ENCODE results near the gene PGAM2. TPM values are rescaled to one million over a fixed set of nuclear protein-coding genes. Genes with fewer than 3 reads are reported as not detected.

Gene PGAM2
- total and polyA plus RNA-seq, 2 of the 13 experiments (the other 11 are each of a cell fraction or from before 2014, with no cell fraction given): 0.22 TPM; not detected in 1

DNA sequence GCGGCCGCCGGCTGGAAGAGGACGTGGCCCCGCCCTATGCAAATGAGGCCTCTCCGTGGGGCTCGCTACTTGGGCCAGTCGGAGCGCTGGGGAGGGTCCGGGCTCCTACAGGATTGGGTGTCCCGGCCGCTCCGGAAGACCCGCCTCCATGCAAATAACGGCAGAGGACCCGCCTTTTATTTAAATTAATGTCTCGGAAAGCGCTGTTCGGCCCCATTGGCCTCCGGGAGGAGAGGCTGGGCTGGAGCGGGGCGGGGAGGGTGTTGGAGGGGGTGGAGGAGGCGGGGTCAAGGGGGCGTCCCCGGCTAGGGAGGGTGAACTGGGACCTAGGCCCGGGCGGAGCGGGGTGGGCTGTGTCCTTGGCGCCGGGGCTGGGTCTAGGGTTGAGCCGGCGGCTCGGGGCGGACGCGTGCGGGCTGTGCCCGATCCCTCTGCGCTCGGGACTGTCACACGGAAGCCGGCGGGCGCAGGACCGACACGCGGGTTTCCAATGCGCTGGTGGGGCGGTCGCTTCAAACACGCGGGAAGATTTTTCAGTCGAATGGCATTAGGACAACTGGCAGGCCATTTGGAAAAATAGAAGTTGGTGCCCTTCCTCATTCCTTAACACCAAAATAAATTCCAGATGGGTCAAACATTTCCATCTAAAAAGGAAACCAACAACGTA lies 17.3 kb upstream of the PGAM2 start (continued):
- TF ChIP-seq, protein P1, sequence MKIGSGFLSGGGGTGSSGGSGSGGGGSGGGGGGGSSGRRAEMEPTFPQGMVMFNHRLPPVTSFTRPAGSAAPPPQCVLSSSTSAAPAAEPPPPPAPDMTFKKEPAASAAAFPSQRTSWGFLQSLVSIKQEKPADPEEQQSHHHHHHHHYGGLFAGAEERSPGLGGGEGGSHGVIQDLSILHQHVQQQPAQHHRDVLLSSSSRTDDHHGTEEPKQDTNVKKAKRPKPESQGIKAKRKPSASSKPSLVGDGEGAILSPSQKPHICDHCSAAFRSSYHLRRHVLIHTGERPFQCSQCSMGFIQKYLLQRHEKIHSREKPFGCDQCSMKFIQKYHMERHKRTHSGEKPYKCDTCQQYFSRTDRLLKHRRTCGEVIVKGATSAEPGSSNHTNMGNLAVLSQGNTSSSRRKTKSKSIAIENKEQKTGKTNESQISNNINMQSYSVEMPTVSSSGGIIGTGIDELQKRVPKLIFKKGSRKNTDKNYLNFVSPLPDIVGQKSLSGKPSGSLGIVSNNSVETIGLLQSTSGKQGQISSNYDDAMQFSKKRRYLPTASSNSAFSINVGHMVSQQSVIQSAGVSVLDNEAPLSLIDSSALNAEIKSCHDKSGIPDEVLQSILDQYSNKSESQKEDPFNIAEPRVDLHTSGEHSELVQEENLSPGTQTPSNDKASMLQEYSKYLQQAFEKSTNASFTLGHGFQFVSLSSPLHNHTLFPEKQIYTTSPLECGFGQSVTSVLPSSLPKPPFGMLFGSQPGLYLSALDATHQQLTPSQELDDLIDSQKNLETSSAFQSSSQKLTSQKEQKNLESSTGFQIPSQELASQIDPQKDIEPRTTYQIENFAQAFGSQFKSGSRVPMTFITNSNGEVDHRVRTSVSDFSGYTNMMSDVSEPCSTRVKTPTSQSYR (CRISPR knock-in tag; IDR thresholded peaks at IDR 0.05; ENCODE audit: borderline replicate concordance): no peak
- peak; percentile 49 for TF ChIP-seq MED1 (CRISPR knock-in tag; IDR thresholded peaks at IDR 0.05)
- TF ChIP-seq ZNF761 (CRISPR knock-in tag; conservative IDR thresholded peaks at IDR 0.05): no peak
- no peak for TF ChIP-seq MTA3 (CRISPR knock-in tag; IDR thresholded peaks at IDR 0.05)
- TF ChIP-seq ZNF12 (CRISPR knock-in tag; IDR thresholded peaks at IDR 0.05): no peak
- peak; percentile 55 for TF ChIP-seq POLR2G (IDR thresholded peaks at IDR 0.05; ENCODE audit: low read depth, low read length)
- TF ChIP-seq, protein P2, sequence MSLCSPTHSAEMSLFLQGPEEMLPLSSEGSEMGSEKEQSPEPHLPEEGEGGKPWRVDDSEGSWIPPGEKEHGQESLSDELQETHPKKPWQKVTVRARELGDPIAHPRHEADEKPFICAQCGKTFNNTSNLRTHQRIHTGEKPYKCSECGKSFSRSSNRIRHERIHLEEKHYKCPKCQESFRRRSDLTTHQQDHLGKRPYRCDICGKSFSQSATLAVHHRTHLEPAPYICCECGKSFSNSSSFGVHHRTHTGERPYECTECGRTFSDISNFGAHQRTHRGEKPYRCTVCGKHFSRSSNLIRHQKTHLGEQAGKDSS (CRISPR knock-in tag; IDR thresholded peaks at IDR 0.05; ENCODE audit: borderline replicate concordance, low read depth): no peak
- no peak for TF ChIP-seq ZNF772 (CRISPR knock-in tag; IDR thresholded peaks at IDR 0.05)
- TF ChIP-seq ZBTB7B (CRISPR knock-in tag; IDR thresholded peaks at IDR 0.05): 0 out of 2 replicates have a peak, but pooled peaks have one; percentile 45
- no peak for TF ChIP-seq ZNF569 (CRISPR knock-in tag; IDR thresholded peaks at IDR 0.05; ENCODE audit: borderline replicate concordance)
- 0 out of 2 replicates have a peak, but pooled peaks have one; percentile 34 for TF ChIP-seq PPARG (CRISPR knock-in tag; conservative IDR thresholded peaks at IDR 0.05)
- TF ChIP-seq, protein P3, sequence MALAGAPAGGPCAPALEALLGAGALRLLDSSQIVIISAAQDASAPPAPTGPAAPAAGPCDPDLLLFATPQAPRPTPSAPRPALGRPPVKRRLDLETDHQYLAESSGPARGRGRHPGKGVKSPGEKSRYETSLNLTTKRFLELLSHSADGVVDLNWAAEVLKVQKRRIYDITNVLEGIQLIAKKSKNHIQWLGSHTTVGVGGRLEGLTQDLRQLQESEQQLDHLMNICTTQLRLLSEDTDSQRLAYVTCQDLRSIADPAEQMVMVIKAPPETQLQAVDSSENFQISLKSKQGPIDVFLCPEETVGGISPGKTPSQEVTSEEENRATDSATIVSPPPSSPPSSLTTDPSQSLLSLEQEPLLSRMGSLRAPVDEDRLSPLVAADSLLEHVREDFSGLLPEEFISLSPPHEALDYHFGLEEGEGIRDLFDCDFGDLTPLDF (CRISPR knock-in tag; IDR thresholded peaks at IDR 0.05): no peak; the same call in 1 of the 2 replicates
- TF ChIP-seq HIVEP1 (CRISPR knock-in tag; IDR thresholded peaks at IDR 0.05): no peak
- TF ChIP-seq AHR (CRISPR knock-in tag; IDR thresholded peaks at IDR 0.05): peak; percentile 64; the same call in 1 of the 2 replicates
- TF ChIP-seq KLF16 (CRISPR knock-in tag; IDR thresholded peaks at IDR 0.05): peak in 1 of 2 experiments; percentile 42; a peak in 2 of 4 replicates
- TF ChIP-seq, protein P4, sequence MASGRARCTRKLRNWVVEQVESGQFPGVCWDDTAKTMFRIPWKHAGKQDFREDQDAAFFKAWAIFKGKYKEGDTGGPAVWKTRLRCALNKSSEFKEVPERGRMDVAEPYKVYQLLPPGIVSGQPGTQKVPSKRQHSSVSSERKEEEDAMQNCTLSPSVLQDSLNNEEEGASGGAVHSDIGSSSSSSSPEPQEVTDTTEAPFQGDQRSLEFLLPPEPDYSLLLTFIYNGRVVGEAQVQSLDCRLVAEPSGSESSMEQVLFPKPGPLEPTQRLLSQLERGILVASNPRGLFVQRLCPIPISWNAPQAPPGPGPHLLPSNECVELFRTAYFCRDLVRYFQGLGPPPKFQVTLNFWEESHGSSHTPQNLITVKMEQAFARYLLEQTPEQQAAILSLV (CRISPR knock-in tag; IDR thresholded peaks at IDR 0.05; ENCODE audit: borderline replicate concordance): 0 out of 2 replicates have a peak, but pooled peaks have one; percentile 8
- TF ChIP-seq SIX1 (CRISPR knock-in tag; IDR thresholded peaks at IDR 0.05; ENCODE audit: borderline replicate concordance): no peak
- TF ChIP-seq MTA1 (CRISPR knock-in tag; IDR thresholded peaks at IDR 0.05; ENCODE audit: borderline replicate concordance): no peak
- TF ChIP-seq, protein P5, sequence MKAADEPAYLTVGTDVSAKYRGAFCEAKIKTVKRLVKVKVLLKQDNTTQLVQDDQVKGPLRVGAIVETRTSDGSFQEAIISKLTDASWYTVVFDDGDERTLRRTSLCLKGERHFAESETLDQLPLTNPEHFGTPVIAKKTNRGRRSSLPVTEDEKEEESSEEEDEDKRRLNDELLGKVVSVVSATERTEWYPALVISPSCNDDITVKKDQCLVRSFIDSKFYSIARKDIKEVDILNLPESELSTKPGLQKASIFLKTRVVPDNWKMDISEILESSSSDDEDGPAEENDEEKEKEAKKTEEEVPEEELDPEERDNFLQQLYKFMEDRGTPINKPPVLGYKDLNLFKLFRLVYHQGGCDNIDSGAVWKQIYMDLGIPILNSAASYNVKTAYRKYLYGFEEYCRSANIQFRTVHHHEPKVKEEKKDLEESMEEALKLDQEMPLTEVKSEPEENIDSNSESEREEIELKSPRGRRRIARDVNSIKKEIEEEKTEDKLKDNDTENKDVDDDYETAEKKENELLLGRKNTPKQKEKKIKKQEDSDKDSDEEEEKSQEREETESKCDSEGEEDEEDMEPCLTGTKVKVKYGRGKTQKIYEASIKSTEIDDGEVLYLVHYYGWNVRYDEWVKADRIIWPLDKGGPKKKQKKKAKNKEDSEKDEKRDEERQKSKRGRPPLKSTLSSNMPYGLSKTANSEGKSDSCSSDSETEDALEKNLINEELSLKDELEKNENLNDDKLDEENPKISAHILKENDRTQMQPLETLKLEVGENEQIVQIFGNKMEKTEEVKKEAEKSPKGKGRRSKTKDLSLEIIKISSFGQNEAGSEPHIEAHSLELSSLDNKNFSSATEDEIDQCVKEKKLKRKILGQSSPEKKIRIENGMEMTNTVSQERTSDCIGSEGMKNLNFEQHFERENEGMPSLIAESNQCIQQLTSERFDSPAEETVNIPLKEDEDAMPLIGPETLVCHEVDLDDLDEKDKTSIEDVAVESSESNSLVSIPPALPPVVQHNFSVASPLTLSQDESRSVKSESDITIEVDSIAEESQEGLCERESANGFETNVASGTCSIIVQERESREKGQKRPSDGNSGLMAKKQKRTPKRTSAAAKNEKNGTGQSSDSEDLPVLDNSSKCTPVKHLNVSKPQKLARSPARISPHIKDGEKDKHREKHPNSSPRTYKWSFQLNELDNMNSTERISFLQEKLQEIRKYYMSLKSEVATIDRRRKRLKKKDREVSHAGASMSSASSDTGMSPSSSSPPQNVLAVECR (CRISPR knock-in tag; IDR thresholded peaks at IDR 0.05; ENCODE audit: borderline replicate concordance): peak; percentile 13; the same call in 1 of the 2 replicates

Data from HepG2 (cell line).